Tongue (tissue), 3 donors: ENCODE results near the gene SNORC. TPM values are rescaled to one million over a fixed set of nuclear protein-coding genes. Genes with fewer than 3 reads are reported as not detected.
A peak's percentile ranks its signal among the peaks of the same experiment; 100 is the strongest.

ENCODE experiments used
- DNase-seq: peaks from one replicate; pipeline ENCODE4 v3.0.0-alpha.2; 2015
- small RNA-seq: library from RNA; depleted of rRNA; stranded (forward); fragments of <200 nt; gene quantifications from one replicate; pipeline ENCODE3, GENCODE V24; 2014; ENCODE audit warnings: low replicate concordance
- total RNA-seq: library from RNA; depleted of rRNA; stranded (reverse); fragments of >200 nt; gene quantifications from one replicate; pipeline ENCODE4 v1.2.3, GENCODE V29; 2014

The SNORC gene
- total RNA-seq, 1 donor from 2014 or later = 0.41 TPM

GRCh38 chr2:232926431-232926939 is 56.4 kb downstream of the SNORC start:
- no peak for DNase-seq

DNA sequence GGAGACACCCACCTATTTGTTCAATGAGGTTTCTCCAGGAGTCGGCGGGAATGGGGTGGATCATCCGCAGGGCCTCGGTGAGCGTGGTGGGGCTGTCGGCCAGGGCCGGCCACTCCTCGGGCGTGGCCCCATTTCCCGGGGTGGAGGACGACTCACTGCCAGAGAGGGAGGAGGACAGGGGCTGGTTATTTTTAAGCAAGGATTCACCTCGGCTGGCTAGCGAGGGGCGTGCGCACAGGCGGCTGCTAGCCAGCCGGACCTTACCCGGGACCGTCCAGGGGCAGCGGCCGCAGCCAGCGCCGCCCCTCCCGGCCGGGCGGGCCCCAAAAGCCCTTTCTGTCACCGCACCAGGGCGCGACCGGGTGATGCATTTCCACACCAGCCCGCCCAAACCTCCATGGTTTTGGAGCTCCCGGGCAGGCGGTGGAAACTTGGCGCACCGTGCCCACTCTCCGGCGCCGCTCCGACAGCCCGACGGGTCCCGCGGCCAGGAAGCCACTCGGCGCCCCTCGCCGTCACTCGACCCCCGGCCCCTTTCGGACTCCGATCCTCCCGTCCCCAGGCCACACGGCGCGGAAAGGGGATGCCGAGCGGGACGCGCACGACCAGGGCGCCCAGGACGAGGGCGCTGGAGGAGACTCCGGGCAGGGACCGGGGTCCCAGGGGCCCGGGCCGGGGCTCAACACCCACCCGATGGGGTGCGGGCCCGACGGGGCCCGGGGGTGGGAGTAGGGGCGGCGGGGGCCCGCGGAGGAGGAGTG is 57.1 kb downstream of the SNORC start:
- DNase-seq = no peak

GRCh38 chr2:232927793-232928550 is 57.9 kb downstream of the SNORC start:
- peak; percentile 47 for DNase-seq

Small RNA genes within 50 kb of the gene (small RNA-seq; reads per million reads assigned to genes)
- not detected for gene RF00019

Other genes with a start within 250 kb of the SNORC start
- 4.9 TPM for gene EFHD1, start 236.7 kb upstream of the SNORC start, total RNA-seq
- gene GIGYF2, start 172.9 kb upstream of the SNORC start, total RNA-seq = 102 TPM
- not detected for gene KCNJ13, start 93.7 kb upstream of the SNORC start, total RNA-seq
- gene NGEF, start 143.0 kb downstream of the SNORC start, total RNA-seq = 2.7 TPM
- not detected for gene NEU2, start 162.4 kb downstream of the SNORC start, total RNA-seq
- gene INPP5D, start 190.1 kb downstream of the SNORC start, total RNA-seq = 9.1 TPM